ENCODE results near the gene SYT1. TPM values are rescaled to one million over a fixed set of nuclear protein-coding genes. Genes with fewer than 3 reads are reported as not detected.
"Not testable (repeated sequence)": the region's sequence is repeated elsewhere in the genome, so short reads cannot be mapped to it uniquely, and the experiment has no call there.

SYT1 gene
- total RNA-seq, 2 experiments from 2014 or later = not detected

GRCh38 chr12:79168687-79169086 lies 304.1 kb downstream of the SYT1 start:
- Mint-ChIP-seq H3K9me3 (ENCODE audit: low read depth) (peaks cover 2% of the 10 kb centered on the region), H3K4me3 (no peak overlapping the region), H3K36me3 (no peaks in the 10 kb centered on the region), H3K4me1 (no peaks in the 10 kb centered on the region), H3K27ac (no peak overlapping the region), H3K27me3 (no peaks in the 10 kb centered on the region)
- CTCF ChIA-PET = no interaction called here
- ATAC-seq = no peak
- no peak for DNase-seq

DNA sequence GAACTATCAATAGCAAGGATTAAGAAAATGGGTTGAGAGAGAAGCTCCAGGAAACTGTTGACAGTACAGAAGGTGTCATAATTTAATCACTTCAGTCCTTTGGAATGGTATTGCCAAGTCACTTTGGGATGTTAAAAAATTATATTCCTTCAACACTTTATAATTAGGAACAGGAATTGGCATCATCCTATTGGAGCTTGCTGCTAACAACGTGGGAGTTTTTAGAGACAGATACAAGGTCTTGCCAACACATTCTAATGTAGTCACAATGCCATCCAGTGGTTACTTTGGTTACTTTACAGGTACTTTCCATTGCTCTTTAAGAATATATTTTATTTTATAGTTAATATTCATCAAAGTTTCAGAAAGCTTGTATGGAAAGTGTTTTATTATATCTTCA lies 310.1 kb downstream of the SYT1 start:
- H3K9me3 Mint-ChIP-seq (ENCODE audit: low read depth) = no peaks in the 10 kb centered on the region

DNA sequence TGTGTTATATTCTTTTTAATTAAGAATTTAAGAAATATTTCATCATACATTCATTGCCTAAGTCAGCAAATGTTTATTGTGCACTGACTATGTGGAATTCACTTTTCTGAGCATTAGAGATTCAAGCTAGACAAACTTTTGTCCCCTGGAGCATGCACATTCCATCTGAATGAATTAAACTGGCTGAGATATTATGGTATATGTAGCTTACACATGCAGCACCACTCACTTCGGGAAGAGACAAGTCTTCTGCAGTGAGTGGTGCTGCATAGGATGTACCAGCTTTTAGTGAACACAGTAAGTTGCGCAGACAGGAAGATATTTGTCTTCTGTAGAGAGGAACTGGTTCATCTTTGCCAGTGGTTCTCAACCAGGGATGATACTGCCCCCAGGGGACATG lies 318.4 kb downstream of the SYT1 start:
- Mint-ChIP-seq H3K9me3 (ENCODE audit: low read depth) (peaks cover 3% of the 10 kb centered on the region), H3K27ac (no peak overlapping the region), H3K36me3 (no peaks in the 10 kb centered on the region), H3K4me3 (no peak overlapping the region), H3K4me1 (no peaks in the 10 kb centered on the region), H3K27me3 (no peaks in the 10 kb centered on the region)
- ATAC-seq (no peak), DNase-seq (no peak)
- CTCF ChIA-PET = no interaction called here

More for the DNA sequence above, 310.1 kb downstream of the SYT1 start:
- no peak for DNase-seq
- Mint-ChIP-seq H3K27ac (no peak overlapping the region), H3K36me3 (no peaks in the 10 kb centered on the region), H3K4me3 (no peak overlapping the region), H3K4me1 (no peaks in the 10 kb centered on the region), H3K27me3 (no peaks in the 10 kb centered on the region)
- CTCF ChIA-PET = no interaction called here
- ATAC-seq = no peak

DNA sequence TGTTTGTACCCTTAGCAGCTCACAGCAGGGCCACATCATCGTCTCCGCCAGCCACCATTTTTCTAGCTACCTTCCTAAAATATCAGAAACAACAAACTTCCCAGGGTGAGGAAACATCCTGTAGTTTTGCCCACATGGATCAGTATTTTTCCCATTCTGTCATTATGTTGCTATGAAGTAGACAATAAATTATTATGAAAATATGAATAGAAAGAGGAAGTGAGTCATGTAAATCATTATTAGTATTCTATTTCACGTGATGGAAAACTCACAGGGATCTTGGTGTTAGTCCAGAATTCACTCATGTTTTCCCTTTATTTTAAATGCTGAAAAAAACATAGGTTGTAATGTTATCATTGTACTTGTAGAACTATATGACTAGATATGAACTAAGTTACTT lies 319.4 kb downstream of the SYT1 start:
- no peak for DNase-seq
- CTCF ChIA-PET = no interaction called here
- no peaks in the 10 kb centered on the region for H3K4me1 Mint-ChIP-seq
- no peak overlapping the region for H3K27ac Mint-ChIP-seq
- H3K4me3 Mint-ChIP-seq = no peak overlapping the region
- H3K27me3 Mint-ChIP-seq = no peaks in the 10 kb centered on the region
- peaks cover 3% of the 10 kb centered on the region for H3K9me3 Mint-ChIP-seq (ENCODE audit: low read depth)
- ATAC-seq = no peak
- no peaks in the 10 kb centered on the region for H3K36me3 Mint-ChIP-seq

DNA sequence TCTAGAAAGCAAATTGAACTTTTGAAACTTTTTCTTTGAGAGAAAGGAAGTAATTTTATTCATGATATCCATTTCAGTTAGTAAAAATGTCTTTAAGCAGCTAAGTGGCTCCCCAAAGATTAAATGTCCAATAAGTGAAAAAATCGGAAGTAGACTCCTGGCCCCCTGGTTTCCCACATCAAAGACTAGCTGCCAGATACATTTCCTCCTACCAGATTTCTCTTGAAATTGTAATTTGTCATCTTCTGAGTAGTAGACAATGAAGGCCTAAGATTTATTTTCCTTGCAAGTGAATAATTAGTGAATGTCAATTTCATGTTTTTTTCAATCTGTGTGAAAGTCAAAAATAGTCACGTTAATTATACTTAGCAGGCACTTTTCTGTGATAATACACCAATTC lies 321.9 kb downstream of the SYT1 start:
- H3K36me3 Mint-ChIP-seq = no peaks in the 10 kb centered on the region
- no peaks in the 10 kb centered on the region for H3K4me1 Mint-ChIP-seq
- H3K4me3 Mint-ChIP-seq = no peak overlapping the region
- H3K9me3 Mint-ChIP-seq (ENCODE audit: low read depth) = peaks cover 3% of the 10 kb centered on the region
- H3K27ac Mint-ChIP-seq = no peak overlapping the region
- CTCF ChIA-PET = no interaction called here
- ATAC-seq (no peak), DNase-seq (no peak)
- H3K27me3 Mint-ChIP-seq = no peaks in the 10 kb centered on the region

- no peaks in the 10 kb centered on the region for H3K36me3 Mint-ChIP-seq
- no peak overlapping the region for H3K27ac Mint-ChIP-seq
- no peak for ATAC-seq
- H3K4me1 Mint-ChIP-seq = no peaks in the 10 kb centered on the region
- CTCF ChIA-PET = no interaction called here
- no peak overlapping the region for H3K4me3 Mint-ChIP-seq
- DNase-seq = no peak
- H3K9me3 Mint-ChIP-seq (ENCODE audit: low read depth) = peaks cover 6% of the 10 kb centered on the region
- no peaks in the 10 kb centered on the region for H3K27me3 Mint-ChIP-seq
These were observed 322.5 kb downstream of the SYT1 start for GRCh38 chr12:79187032-79187431.

GRCh38 chr12:79191391-79191790 lies 326.8 kb downstream of the SYT1 start:
- H3K4me1 Mint-ChIP-seq = no peaks in the 10 kb centered on the region
- ATAC-seq = no peak
- H3K27me3 Mint-ChIP-seq = no peaks in the 10 kb centered on the region
- H3K4me3 Mint-ChIP-seq = no peak overlapping the region
- no peak overlapping the region for H3K27ac Mint-ChIP-seq
- H3K36me3 Mint-ChIP-seq = no peaks in the 10 kb centered on the region
- CTCF ChIA-PET = no interaction called here
- DNase-seq = no peak
- H3K9me3 Mint-ChIP-seq (ENCODE audit: low read depth) = peaks cover 10% of the 10 kb centered on the region

DNA sequence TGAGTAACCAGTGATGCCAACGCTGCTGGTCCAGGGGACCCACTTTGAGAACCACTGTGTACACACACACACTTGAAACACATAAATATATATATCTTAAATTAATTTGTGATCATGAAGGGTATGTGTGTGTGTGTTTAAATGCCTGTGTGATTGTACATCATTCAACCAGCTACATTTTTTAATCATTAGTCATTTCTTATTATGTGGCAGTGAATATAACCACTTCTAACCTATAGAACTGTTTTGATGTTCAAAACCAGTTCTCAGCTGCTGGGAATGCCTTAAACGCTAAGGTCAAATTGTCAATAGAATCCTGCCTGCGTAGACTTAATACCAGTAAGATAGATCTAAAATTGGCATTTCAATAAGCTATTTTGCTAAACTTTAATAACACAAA lies 330.0 kb downstream of the SYT1 start:
- no peak for ATAC-seq
- Mint-ChIP-seq H3K9me3 (ENCODE audit: low read depth) (peaks cover 10% of the 10 kb centered on the region), H3K27ac (no peak overlapping the region), H3K4me3 (no peak overlapping the region), H3K4me1 (no peaks in the 10 kb centered on the region), H3K36me3 (no peaks in the 10 kb centered on the region), H3K27me3 (no peaks in the 10 kb centered on the region)
- CTCF ChIA-PET = no interaction called here
- DNase-seq = no peak

DNA sequence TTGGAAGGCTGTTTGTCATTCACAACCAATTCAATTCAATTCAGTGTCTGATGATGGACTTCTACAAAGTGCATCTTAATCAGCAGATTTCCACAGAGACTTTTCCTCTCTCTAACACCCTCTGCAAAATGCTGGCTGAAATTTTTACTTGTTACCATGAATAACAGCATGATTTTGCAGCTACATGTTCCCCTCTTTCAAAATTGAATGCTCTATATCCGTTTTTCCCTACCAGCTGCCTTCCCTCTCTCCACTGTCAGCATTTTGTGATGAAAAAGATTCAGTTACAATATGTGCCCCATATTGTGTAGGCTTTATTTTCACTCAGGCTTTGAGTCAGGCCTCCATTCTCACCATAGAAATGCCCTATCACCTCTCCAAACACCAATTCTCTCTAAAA lies 334.6 kb downstream of the SYT1 start:
- ATAC-seq (no peak), DNase-seq (no peak)
- Mint-ChIP-seq H3K9me3 (ENCODE audit: low read depth) (peaks cover 3% of the 10 kb centered on the region), H3K27ac (no peak overlapping the region), H3K4me3 (no peak overlapping the region), H3K36me3 (no peaks in the 10 kb centered on the region), H3K4me1 (no peaks in the 10 kb centered on the region), H3K27me3 (no peaks in the 10 kb centered on the region)
- CTCF ChIA-PET = no interaction called here

DNA sequence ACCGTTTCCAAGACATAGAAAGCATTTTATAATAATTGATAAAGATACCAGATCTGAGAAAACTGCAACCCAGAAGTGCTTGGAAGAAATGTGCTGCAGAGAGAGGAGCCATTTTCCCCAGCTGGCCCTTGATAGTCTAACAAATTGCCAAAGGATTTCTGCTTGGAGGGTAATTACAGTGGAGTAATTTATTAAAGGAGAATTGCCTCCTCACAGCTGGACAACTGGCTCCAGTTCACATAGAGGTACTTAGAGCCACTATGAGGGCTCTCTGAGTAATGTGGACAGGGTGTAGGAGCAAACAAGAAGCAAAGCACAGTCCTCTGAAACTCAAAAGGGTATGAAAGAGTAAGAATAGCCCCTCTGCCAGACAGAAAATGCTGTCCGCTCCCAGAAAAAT lies 335.6 kb downstream of the SYT1 start:
- H3K36me3 Mint-ChIP-seq = no peaks in the 10 kb centered on the region
- CTCF ChIA-PET = no interaction called here
- H3K27me3 Mint-ChIP-seq = no peaks in the 10 kb centered on the region
- peaks cover 3% of the 10 kb centered on the region for H3K9me3 Mint-ChIP-seq (ENCODE audit: low read depth)
- no peaks in the 10 kb centered on the region for H3K4me1 Mint-ChIP-seq
- ATAC-seq (no peak), DNase-seq (no peak)
- no peak overlapping the region for H3K4me3 Mint-ChIP-seq
- no peak overlapping the region for H3K27ac Mint-ChIP-seq

- CTCF ChIA-PET = interaction anchor here (0.6 kb wide), 1 partner anchor 66 kb away, joined by 3 read pairs; no protein-coding TSS in a partner anchor
- Mint-ChIP-seq H3K27ac (no peak overlapping the region), H3K36me3 (no peaks in the 10 kb centered on the region), H3K4me3 (no peak overlapping the region), H3K9me3 (ENCODE audit: low read depth) (peaks cover 6% of the 10 kb centered on the region), H3K27me3 (no peaks in the 10 kb centered on the region), H3K4me1 (no peaks in the 10 kb centered on the region)
- DNase-seq (no peak), ATAC-seq (no peak)
These were observed 338.6 kb downstream of the SYT1 start for GRCh38 chr12:79203058-79203647.

- DNase-seq (no peak), ATAC-seq (no peak)
- Mint-ChIP-seq H3K27ac (no peak overlapping the region), H3K4me1 (no peaks in the 10 kb centered on the region), H3K4me3 (no peak overlapping the region), H3K9me3 (ENCODE audit: low read depth) (peaks cover 8% of the 10 kb centered on the region), H3K36me3 (no peaks in the 10 kb centered on the region), H3K27me3 (no peaks in the 10 kb centered on the region)
- CTCF ChIA-PET = no interaction called here
These were observed 342.3 kb downstream of the SYT1 start for GRCh38 chr12:79206871-79207270.

- H3K27ac Mint-ChIP-seq; DNase-seq; CTCF ChIA-PET; H3K9me3 Mint-ChIP-seq (ENCODE audit: low read depth); H3K27me3 Mint-ChIP-seq; H3K4me3 Mint-ChIP-seq; ATAC-seq; H3K4me1 Mint-ChIP-seq; H3K36me3 Mint-ChIP-seq: not testable (repeated sequence)
These were observed 345.8 kb downstream of the SYT1 start for GRCh38 chr12:79210403-79210802.

- Mint-ChIP-seq H3K27ac (no peak overlapping the region), H3K27me3 (no peaks in the 10 kb centered on the region), H3K4me1 (no peaks in the 10 kb centered on the region), H3K9me3 (ENCODE audit: low read depth) (peaks cover 5% of the 10 kb centered on the region), H3K36me3 (no peaks in the 10 kb centered on the region), H3K4me3 (no peak overlapping the region)
- ATAC-seq (no peak), DNase-seq (no peak)
- CTCF ChIA-PET = no interaction called here
These were observed 352.7 kb downstream of the SYT1 start for GRCh38 chr12:79217306-79217705.

GRCh38 chr12:79223210-79223609 lies 358.6 kb downstream of the SYT1 start:
- Mint-ChIP-seq H3K36me3 (no peaks in the 10 kb centered on the region), H3K27ac (no peak overlapping the region), H3K4me1 (no peaks in the 10 kb centered on the region), H3K27me3 (no peaks in the 10 kb centered on the region), H3K9me3 (ENCODE audit: low read depth) (peaks cover 7% of the 10 kb centered on the region), H3K4me3 (no peak overlapping the region)
- CTCF ChIA-PET = interaction anchor here (0.9 kb wide), 1 partner anchor 8 kb away, joined by 3 read pairs; no protein-coding TSS in a partner anchor
- no peak for ATAC-seq
- DNase-seq = no peak
